HG03139 (cell line): ENCODE results near the gene GAK.
"Not testable (repeated sequence)": the region's sequence is repeated elsewhere in the genome, so short reads cannot be mapped to it uniquely, and the experiment has no call there.

ENCODE experiments used
- ATAC-seq: cut with Tn5 transposase; IDR thresholded peaks from one replicate; pipeline ENCODE4 v1.9.1; 2021; ENCODE audit not compliant: unreplicated experiment

The GAK gene

DNA sequence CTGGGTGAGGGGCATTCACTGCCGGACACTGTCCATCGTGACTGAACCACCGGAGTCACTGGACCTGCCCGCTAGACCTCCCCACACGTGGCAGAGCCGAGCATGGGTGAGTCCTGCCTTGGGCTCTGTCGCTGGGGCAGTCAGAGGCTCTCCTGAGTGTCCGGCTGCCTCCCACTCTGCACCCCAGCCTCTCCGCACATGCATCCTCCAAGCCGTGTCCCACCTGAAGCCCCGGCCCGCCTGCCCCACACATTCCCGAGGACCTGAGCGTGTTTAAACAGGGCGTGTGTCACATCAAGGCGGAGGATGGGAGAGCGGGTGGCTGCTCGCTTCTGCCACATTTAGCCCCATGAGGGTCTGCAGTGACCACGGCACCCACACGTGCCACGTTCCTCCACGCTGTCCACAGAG is 110.9 kb downstream of the GAK start:
- ATAC-seq = no peak

DNA sequence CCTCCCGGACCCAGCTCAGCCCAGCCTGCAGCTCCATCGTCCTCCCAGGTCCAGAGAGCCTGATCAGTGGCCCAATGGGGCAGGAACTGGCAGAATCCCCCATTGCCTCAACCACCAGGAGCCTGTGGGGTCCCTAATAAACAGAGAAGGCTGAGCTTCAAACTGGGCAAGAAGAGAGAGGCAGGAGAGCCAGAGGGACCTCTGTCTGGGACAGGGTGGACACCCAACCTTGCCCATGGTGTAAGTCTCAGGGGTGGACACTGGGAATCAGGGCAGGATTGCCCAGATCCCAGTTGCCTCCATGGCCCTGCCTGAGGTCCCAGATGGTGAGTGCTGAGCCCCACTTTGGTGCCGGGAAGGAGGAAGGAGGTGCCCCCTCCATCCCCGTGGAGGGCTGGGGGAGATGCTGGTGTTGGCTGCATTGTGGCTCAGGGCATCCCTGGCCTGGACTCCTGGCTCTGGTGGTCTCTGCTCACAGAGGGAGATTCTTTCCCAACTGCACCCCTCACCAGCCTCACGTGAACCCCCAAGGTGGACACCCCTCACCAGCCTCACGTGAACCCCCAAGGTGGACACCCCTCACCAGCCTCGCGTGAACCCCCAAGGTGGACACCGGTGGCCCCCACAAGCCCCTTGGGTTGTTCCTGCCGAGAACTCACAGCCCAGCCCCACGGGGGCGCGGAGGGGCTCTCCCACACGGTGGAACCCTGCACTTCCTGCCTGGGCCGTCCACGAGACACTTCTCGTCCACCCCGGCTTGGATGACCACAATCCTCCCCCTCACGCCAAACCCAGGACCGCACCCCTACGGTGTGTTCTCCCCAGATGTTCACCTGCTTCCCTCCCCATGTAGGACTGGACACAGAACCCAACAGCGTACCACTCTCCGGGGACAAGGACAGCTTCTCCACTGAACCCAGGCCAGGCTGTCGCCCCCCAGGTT is 111.6 kb downstream of the GAK start:
- no peak for ATAC-seq

DNA sequence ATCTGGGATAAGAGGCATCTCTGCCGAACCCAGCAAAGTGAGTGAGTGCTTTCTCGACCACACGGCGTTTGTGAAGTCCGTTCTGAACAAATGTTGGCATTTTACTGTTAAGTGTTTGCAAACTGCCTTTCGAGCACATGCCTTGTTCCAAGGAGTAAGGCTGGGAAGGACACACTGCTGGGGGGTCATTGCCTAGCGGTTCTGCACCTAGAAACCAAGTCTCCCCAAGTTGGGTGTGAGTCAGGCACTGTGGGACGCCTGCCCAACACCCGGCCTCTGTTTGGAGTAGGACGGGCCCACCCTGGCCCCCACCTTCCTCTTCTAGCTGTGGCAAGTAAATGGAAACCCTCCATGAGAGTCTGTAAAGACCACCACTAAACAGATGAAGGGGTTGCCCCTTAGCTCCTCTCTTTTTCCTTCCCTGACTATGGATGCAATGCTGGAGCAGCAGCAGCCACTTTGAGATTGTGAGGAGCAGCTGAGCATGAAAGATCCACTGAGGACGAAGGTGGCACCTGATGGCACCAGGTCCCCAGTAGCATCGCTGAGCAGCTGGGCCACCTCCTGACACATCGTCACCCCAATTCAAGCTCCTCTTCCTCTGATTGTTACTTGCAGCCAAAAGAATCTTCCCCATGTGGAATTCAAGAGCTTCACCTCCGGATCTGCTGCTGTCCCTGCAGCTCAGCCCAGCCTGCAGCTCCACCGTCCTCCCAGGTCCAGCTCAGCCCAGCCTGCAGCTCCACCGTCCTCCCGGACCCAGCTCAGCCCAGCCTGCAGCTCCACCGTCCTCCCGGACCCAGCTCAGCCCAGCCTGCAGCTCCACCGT is 112.5 kb downstream of the GAK start:
- no peak for ATAC-seq

DNA sequence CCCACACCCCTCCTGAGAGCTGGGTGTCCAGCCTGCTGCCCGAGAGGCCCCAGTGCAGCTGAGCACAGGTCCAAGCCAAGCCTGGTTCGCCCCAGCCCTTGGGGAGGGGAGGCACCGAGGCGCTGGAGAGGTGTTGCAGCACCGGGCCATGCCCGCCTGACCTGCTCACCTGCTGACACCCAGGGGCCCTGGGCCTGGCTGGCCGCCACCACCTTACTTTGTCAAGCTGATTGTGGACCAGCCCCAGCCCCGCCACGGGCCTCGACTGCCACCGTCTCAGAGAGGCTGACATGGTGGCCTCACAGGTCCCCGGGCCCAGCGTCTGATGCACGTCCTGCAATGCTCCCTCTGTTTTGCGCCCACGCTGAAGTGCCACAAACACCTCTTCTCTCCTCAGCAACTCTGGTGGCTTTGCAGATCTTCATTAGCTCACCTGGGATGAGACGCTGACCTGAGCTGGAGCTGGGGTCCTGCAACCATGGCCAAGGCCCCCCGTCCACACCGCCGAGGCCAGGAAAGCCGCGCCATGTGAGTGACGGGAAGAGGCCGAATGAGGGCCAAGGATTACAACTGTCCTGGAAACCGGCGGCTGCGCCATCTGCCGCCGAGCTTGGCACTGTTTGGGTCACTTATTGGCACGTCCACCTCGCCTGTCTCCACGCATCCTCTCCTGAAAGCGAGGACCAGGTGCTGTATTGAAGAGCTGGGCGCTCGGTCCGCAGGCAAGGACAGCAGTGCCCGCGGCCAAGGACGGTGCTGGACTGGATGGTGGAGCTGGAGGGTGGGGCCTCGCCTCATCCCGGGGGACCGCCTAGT is 113.8 kb downstream of the GAK start:
- no peak for ATAC-seq

DNA sequence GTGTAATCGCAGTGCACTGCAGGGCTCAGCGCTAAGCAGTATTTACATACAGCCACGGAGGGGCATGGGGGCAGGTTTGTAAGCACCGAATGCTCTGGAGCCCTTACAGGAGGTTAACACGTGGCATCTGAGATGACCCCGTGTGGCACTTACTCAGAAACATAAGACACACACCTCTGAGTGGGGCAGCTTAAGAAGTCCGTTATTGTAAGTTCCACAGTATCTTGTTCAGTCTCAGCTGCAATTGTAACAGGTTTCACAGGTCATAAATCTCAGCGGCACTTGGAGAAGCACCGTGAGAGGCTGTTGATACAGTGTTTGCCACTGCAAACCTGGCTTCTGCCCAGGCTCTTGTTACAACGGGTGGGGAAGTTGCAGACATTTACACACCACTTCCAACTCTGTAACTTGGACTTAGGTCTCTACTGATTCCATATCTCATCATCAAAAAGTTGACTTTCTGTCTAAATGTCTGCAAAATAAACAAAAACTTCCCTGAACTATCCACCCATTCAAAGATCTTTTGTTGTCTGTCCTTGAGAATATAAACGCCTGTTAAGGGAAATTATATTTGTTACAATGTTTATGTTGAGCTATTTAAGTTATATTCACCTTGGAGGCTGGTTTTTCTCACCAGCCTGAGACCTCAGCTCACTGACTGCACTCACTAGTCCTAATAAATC is 116.5 kb downstream of the GAK start:
- no peak for ATAC-seq

DNA sequence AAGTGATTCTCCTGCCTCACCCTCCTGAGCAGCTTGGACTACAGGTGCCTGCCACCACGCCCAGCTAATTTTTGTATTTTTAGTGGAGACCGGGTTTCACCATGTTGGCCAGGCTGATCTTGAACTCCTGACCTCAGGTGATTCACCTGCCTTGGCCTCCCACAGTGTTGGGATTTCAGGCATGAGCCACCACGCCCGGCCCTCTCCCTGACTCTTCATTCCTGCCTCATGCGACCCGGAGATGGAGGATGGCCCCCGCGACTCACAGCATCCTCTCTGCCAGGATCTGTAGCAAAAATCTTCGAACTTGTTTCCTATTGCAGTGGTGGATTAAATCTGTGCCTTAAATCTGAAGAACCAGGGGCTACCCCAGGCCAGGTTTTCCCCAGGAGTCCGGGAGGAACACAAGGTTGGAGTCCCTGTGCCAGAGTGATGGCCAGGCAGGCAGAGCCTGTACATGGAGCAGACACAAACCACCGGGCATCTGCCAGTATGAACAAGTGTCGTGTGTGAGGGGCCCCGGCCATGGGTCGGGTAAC is 117.7 kb downstream of the GAK start:
- no peak for ATAC-seq

DNA sequence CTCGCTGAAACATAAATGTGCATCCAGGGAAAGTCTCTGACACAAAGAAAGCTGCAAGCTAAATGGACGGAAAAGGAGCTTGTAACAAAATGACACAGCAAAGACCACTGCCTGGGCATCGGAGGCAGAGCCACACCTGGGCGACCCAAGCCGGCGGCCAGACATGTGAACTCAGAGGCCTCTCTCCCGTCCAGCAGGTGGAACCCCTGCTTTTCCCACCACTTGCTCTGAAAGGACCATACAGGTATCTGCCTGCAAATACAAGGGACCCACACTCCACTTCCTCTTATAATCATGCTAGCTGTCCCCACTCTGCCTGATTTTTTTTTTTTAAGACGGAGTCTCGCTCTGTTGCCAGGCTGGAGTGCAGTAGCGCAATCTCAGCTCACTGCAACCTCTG is 118.2 kb downstream of the GAK start:
- ATAC-seq = no peak

DNA sequence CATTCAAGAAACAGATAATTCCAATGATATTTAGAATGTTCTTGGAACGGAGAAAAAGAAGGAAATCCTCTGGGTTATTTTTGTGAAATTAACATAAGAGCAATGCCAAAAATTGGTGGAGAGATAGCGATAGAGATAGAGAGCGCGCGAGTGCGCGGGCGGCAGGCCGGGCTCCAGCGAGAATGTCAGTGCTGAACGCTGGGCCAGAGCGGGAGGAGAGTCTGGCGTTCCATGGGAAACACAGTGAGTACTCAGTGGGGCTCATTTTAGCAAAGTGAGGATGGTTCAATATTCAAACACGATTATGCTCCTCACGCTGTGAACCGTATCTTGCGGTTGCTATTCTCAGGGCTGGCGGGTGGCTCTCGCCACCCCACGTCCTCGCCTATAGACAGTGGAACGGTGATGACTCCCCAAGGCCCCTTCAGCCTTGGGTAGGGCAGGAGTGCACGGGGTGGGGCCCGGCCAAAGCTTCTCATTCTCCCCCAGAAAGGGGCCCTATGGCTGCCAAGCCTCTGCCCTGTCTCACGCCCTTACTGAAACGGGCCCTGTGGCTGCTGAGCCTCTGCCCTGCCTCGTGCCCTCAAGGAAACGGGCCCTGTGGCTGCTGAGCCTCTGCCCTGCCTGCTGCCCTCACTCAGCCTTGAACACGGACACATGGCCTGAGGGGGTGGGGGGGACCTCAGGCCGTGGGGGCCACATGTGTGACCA is 123.1 kb downstream of the GAK start:
- ATAC-seq = no peak

DNA sequence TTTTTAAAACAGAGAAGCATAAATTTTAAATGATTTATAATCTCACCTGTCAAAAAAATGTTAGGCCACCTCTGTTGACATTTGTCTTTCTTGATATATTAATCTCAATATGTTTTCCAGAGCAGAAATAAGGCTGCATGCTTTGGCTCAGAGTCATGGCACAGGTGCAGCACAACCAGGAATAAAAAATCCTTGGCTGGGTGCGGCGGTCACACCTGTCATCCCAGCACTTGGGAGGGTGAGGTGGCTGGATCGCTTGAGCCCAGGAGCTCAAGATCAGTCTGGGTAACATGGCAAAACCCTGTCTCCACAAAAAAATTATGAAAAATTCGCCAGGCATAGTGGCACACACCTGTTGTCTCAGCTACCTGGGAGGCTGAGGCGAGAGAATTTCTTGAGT is 124.3 kb downstream of the GAK start:
- ATAC-seq = no peak

DNA sequence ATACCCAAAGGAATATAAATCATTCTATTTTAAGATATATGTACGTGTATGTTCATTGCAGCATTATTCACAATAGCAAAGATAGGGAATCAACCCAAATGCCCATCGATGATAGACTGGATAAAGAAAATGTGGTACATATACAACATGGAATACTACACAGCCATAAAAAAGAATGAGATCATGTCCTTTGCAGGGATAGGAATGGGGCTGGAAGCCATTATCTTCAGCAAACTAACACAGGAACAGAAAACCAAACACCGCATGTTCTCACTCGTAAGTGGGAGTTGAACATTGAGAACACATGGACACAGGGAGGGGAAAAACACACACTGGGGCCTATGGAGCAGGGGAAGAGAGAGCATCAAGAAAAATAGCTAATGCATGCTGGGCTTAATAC is 125.1 kb downstream of the GAK start:
- ATAC-seq = not testable (repeated sequence)

DNA sequence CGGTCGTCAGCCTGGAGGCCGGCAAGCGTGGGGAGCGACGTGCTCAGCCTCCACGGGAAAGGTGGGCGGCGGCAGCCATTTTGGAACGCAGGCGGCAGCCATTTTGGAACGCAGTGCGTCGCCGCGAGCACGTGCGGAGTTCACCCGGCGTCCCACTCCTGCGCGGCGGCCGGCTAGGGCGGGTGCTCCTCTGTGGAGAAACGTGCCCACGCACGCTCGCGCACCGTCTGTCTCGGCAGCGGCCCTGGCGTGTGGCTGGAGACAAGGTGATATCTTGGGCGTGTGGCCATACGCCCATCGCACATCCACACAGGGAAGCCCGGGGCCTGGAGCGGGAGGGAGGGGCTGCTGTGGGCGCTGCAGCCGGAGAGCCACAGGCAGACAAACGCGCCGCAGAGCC is 127.3 kb downstream of the GAK start:
- no peak for ATAC-seq

DNA sequence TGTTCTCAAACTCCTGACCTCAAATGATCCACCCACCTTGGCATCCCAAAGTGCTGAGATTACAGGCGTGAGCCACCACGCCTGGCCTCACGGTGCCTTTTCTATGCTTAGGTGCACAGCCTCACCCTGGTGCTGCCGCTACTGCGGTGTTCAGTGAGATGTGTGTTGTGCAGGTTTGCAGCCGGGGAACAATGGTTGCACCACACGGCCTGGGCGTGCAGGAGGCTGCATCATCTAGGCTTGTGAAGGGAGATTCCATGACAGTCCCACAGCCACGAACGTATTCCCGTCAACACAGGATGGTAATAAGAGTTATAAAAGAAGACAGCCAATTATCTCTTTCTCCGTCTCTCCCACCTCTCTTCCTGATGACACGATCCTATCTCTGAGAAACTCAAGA is 128.2 kb downstream of the GAK start:
- no peak for ATAC-seq

DNA sequence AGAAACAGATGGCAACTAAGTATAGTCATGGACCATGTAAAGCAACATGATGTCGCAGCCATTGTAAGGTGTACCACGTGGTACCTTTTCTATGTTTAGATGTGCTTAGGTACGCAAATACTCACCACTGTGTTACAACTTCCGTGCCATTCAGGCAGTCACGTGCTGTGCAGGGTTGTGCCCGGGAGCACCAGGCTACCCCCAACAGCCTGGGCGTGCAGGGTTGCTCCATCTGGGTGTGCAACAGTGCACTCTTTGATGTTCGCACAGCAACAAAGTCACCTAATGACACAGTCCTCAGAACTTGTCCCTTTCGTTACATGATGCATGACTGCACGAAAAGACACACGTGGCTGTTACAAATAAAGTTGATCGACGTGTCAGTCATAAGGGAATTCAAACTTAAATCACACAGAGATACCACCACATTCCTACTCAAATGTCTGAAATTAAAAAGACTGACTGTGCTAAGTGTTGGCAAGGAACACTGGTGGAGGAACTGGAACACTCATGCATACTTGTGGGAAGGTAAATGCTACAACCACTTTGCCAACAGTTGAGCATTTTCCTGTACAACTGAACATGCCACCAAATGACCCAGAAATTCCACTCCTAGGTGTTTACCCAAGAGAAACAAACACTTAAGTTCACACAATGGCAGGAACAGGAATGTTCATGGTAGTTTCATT is 130.5 kb downstream of the GAK start:
- no peak for ATAC-seq
